ENCODE data around the gene RSF1.

Gene RSF1

DNA sequence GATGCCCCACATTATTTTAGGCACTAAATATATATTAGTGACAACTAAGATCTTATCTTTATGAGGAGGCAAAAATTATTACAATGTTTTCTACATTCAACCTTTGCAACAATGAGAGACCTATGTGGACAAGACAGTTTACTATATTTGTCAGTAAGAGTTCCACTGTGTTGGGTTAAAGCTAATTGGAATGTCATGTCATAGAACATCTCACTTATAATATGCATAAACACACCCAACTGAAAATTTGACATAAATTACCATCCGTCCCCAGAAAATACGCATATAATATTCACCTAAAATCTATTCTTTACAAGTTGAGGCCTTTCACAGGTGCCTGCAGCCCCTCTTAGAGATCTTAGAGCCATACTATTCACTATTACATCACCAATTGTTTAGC is 84.0 kb downstream of the RSF1 start:
- no peak for DNase-seq

- DNase-seq, result no peak
Observed at GRCh38 chr11:77734890-77735289, 85.6 kb downstream of the RSF1 start.

- no peak for DNase-seq
Observed at GRCh38 chr11:77732143-77732542, 88.4 kb downstream of the RSF1 start.

- DNase-seq, result no peak
Observed at GRCh38 chr11:77730789-77731188, 89.7 kb downstream of the RSF1 start.

GRCh38 chr11:77729063-77729462 is 91.5 kb downstream of the RSF1 start:
- DNase-seq, result no peak

- DNase-seq, result no peak
Observed at GRCh38 chr11:77728203-77728786, 92.2 kb downstream of the RSF1 start.

DNA sequence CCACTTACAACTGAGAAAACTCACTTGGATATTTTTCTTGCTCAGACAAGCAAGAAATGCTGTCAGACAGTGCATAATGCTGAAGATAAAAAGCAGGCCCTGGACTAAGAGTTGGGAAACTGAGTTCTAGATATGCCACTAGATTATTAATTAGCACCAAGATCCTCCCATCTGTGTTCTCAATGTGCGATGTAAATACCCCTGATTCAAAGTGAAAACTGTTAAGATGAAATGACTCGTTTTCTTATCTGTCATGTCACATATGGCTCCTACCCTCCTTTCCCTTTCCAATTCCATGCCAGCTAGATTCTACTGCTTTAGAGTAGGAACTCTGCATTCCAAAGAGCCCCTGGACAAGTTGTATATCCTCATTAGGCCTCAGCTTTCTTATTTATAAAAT is 94.0 kb downstream of the RSF1 start:
- no peak for DNase-seq

GRCh38 chr11:77725433-77725832 is 95.1 kb downstream of the RSF1 start:
- no peak for DNase-seq

- no peak for DNase-seq
Observed at GRCh38 chr11:77724636-77725035, 95.9 kb downstream of the RSF1 start.

DNA sequence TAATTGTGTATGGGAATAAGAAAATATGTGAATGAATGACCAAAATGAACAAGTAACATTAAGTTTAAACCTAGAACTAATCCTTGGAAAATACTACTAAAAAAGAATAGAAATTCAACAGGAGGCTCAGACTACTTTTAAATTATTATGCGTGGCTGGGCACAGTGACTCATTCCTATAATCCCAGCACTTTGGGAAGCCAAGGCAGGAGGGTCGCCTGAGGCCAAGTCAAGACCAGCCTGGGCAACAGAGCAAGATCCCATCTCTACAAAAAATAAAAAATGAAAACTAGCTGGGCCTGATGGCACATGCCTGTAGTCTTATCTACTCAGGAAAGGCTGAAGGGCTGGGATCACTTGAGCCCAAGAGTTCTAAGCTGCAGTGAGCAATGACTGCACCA is 97.5 kb downstream of the RSF1 start:
- DNase-seq, result no peak

- DNase-seq, result no peak
Observed at GRCh38 chr11:77710358-77710757, 110.2 kb downstream of the RSF1 start.

DNA sequence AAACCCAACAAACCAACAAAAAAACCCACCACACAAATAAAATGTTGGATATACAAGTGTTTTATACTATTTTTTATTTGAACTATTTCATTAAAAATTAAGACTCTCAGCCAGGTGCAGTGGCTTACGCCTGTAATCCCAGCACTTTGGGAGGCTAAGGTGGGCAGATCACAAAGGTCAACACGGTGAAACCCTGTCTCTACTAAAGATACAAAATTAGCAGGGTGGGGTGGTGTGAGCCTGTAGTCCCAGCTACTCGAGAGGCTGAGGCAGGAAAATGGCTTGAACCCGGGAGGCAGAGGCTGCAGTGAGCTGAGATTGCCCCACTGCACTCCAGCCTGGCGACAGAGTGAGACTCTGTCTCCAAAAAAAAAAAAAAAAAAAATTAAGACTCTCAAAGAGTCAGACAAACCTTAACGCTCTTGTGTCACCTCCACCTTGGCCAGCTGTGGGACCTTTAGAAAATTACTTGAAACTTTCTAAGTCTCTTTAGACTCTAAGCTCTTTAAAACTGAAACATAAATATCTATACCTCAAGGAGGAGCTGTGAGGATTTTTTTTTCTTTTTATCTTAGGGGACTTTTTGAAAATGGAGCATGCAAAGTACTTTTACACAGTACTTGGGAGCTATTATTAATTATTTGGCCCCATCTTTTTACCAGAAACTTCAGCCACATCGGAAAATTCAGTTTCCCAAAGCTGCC is 114.5 kb downstream of the RSF1 start:
- no peak for DNase-seq

DNA sequence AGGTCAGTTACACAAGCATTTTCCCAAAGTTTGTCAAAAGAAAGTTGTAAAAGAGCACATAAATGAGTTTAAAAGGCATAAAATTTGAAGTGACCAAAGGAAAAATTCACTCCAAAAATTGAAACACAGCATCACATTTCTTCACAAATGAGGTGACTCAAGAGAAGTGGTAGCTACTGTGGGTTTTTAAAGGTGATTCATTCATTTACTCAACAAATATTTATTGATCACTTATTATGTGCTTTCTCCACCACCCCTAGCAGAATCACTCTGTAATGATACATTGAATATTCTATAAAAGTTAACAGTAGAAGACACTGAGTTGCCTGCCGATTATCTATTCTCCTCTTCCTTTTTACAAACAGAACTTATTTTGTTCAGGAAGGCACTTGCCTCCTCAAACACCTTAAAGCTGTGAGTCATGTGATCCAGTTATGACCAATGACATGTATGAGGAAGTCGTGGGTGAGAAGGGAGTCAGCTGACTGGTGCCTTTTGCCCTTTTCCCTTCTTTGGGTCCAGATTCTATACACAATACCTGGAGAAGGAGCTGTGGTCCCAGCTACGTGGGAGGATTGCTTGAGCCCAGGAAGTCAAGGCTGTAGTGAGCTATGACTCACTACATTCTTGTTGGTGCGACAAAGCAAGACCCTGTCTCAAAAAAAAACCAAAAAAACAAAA is 115.2 kb downstream of the RSF1 start:
- DNase-seq, result no peak

- DNase-seq, result no peak
Observed at GRCh38 chr11:77704029-77704428, 116.5 kb downstream of the RSF1 start.

GRCh38 chr11:77699425-77699824 is 121.1 kb downstream of the RSF1 start:
- DNase-seq, result no peak

- no peak for DNase-seq
Observed at GRCh38 chr11:77698896-77699295, 121.6 kb downstream of the RSF1 start.

GRCh38 chr11:77697865-77698264 is 122.7 kb downstream of the RSF1 start:
- DNase-seq, result no peak

GRCh38 chr11:77695417-77695816 is 125.1 kb downstream of the RSF1 start:
- no peak for DNase-seq

GRCh38 chr11:77690649-77691048 is 129.9 kb downstream of the RSF1 start:
- no peak for DNase-seq

GRCh38 chr11:77687088-77687487 is 133.4 kb downstream of the RSF1 start:
- no peak for DNase-seq

DNA sequence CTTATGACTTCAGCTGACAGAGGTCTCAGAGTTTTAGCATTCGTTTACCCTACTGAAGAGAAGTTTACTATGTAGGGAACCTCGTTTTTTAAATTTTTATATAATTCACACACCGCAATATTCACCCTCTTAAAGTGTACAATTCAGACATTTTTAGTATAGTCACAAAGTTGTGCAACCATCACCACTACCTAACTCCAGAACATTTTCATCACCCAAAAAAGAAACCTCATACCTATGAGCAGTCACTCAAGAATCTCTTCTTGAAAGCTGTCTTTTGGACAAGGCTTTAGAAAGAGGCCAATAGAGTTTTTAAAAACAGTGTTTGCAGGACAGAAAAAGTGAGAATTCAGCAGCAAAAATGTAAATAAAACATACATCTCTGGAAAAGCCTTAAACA is 143.4 kb downstream of the RSF1 start:
- no peak for DNase-seq

GRCh38 chr11:77672264-77672663 is 148.3 kb downstream of the RSF1 start:
- no peak for DNase-seq

- no peak for DNase-seq
Observed at GRCh38 chr11:77669848-77670511, 150.5 kb downstream of the RSF1 start.

DNA sequence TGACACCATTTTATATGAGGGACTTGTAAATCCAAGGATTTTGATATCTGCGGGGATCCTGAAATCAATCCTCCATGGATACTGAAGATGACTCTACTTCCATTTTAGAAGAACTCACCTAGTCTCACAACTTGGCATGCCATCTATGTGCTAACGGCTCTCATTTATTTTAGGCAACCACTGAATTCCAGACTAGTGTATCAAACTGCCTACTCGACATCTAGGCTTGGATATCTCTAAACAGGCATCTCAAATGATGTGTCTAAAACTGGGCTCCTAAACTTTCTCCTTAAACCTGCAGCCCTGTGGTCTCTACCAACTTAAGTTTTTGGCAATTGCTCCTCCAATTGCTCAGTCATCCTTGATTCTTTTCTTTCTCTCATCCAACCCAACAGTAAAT is 151.8 kb downstream of the RSF1 start:
- no peak for DNase-seq
